NT2/D1 (cell line): Measurements from ENCODE around the gene BCL3.

Experiments
- DNase-seq: peaks from one replicate; pipeline ENCODE4 v3.0.0-alpha.2; 2011; ENCODE audit warnings: low read depth, low spot score
- H3K27me3 ChIP-seq: 2 replicates; pipeline ENCODE4 v1.6.0; 2011; ENCODE audit warnings: mild to moderate bottlenecking; ENCODE audit not compliant: insufficient read length, insufficient read depth
- H3K36me3 ChIP-seq: 2 replicates; pipeline ENCODE4 v1.6.1; 2011; ENCODE audit warnings: mild to moderate bottlenecking, low read length, mixed read lengths; ENCODE audit not compliant: insufficient read depth, insufficient read length
- H3K4me1 ChIP-seq: 2 replicates; pipeline ENCODE4 v1.5.1; 2011; ENCODE audit not compliant: insufficient read depth, insufficient read length
- H3K4me3 ChIP-seq: 2 replicates; pipeline ENCODE4 v1.5.1; 2011; ENCODE audit warnings: low read depth; ENCODE audit not compliant: insufficient read length
- H3K9ac ChIP-seq: 2 replicates; pipeline ENCODE4 v1.6.0; 2011; ENCODE audit warnings: low read depth; ENCODE audit not compliant: insufficient read length
- H3K9me3 ChIP-seq: 2 replicates; pipeline ENCODE4 v1.5.1; 2011; ENCODE audit warnings: mild to moderate bottlenecking, low read length; ENCODE audit not compliant: insufficient read depth
- SUZ12 ChIP-seq: IDR thresholded peaks from 2 replicates; pipeline ENCODE4 v1.6.1; 2011; ENCODE audit not compliant: insufficient read length, insufficient read depth; ENCODE audit errors: extremely low read depth
- YY1 ChIP-seq: IDR thresholded peaks from 2 replicates; pipeline ENCODE4 v1.6.1; 2011; ENCODE audit not compliant: insufficient read length, insufficient read depth
- ZNF274 ChIP-seq: IDR thresholded peaks from 2 replicates; pipeline ENCODE4 v1.6.1; 2011; ENCODE audit warnings: mild to moderate bottlenecking, low read depth, low read length

Gene BCL3

DNA sequence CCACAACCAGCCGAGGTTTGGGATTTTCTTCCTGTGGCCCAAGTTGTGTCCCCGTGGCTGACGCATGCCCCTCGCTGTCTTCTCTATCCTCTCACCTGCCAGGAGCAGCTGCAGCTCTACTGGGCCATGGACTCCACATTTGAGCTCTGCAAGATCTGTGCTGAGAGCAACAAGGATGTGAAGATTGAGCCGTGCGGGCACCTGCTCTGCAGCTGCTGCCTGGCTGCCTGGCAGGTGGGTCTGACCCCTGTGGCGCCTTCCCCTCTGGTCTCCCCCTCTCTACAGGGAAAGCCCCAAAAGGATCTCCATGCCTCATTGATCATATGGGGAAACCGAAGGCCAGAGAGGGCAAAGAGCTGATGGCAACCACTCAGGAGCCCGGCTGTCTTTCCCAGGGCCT lies 43.8 kb downstream of the BCL3 start:
- DNase-seq, result no peak
- Histone ChIP-seq H3K36me3 (no peaks in the 10 kb centered on the region), H3K9ac (no peak overlapping the region), H3K4me1 (no peaks in the 10 kb centered on the region), H3K4me3 (no peak overlapping the region), H3K27me3 (no peaks in the 10 kb centered on the region), H3K9me3 (no peaks in the 10 kb centered on the region)
- no peak for TF ChIP-seq YY1
- TF ChIP-seq ZNF274, result no peak
- no peak for TF ChIP-seq SUZ12

DNA sequence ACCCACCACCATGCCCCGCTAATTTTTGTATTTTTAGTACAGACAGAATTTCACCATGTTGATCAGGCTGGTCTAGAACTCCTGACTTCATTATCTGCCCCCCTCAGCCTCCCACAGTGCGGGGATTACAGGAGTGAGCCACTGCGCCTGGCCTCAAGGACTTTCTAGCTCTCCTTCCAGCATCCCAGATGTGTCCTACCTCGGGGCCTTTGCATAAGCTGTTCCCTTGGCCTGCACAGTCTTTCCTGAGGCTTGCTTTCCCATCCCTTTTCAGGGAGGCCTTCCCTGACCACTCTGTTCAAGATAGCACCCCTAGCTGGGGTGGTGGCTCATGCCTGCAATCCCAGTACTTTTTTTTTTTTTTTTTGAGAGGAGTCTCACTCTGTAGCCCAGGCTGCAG lies 46.1 kb downstream of the BCL3 start:
- no peaks in the 10 kb centered on the region for H3K9me3 ChIP-seq
- no peak overlapping the region for H3K4me3 ChIP-seq
- no peaks in the 10 kb centered on the region for H3K36me3 ChIP-seq

DNA sequence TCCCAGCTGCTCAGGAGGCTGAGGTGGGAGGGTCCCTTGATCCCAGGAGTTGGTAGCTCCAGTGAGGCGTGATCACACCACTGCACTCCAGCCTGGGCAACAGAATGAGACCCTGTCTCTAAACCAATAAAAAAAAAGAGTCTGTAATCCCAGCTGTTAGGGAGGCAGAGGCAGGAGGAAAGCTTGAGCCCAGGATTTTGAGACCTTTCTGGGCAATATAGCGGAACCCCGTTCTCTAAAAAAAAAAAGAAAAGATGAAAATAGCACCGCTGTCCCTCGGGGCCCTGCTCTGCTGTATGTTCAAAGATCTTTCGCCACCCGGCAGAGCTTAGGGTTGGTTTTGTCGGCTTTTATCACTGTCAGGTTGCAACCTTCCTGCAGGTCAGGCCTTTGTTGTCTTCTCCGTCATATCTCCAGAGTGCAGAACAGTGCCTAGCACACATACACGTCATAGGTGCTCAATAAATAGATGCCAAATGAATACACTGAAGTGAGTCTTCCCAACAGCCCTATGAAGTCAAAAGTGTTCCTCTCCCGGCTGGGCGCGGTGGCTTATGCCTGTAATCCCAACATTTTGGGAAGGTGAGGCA lies 47.0 kb downstream of the BCL3 start:
- no peak overlapping the region for H3K4me3 ChIP-seq
- H3K9ac ChIP-seq, result no peak overlapping the region
- DNase-seq, result no peak
- H3K9me3 ChIP-seq, result no peaks in the 10 kb centered on the region
- no peaks in the 10 kb centered on the region for H3K27me3 ChIP-seq
- no peaks in the 10 kb centered on the region for H3K36me3 ChIP-seq
- H3K4me1 ChIP-seq, result no peaks in the 10 kb centered on the region
- no peak for TF ChIP-seq SUZ12

More for the DNA sequence above, 46.1 kb downstream of the BCL3 start:
- TF ChIP-seq YY1 (no peak), ZNF274 (no peak), SUZ12 (no peak)
- DNase-seq, result no peak
- H3K4me1 ChIP-seq, result no peaks in the 10 kb centered on the region
- no peaks in the 10 kb centered on the region for H3K27me3 ChIP-seq
- no peak overlapping the region for H3K9ac ChIP-seq

DNA sequence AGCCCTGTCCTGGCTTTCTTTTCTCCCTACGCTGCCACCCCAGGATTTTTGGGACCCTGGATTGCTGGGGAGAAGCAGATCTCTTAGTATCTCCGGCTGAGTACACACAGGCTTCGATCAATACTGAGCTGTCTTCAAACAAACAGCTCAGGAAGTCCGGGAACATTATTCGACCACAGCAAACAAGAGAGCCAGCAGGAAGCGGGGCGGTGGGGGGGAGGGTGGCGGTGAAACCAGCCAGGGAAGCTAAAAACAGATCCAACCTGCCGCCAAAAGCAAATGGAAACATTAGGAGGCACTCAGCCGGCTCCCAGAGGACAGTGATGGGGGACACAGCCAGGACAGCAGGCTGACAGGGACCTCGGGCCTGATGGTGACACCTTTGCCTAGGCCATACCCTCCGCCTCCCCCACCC lies 48.2 kb downstream of the BCL3 start:
- no peak for DNase-seq
- Histone ChIP-seq H3K36me3 (no peaks in the 10 kb centered on the region), H3K9ac (no peak overlapping the region), H3K4me3 (no peak overlapping the region), H3K9me3 (no peaks in the 10 kb centered on the region), H3K27me3 (no peaks in the 10 kb centered on the region), H3K4me1 (no peaks in the 10 kb centered on the region)
- TF ChIP-seq YY1, result no peak
- TF ChIP-seq SUZ12, result no peak
- no peak for TF ChIP-seq ZNF274

DNA sequence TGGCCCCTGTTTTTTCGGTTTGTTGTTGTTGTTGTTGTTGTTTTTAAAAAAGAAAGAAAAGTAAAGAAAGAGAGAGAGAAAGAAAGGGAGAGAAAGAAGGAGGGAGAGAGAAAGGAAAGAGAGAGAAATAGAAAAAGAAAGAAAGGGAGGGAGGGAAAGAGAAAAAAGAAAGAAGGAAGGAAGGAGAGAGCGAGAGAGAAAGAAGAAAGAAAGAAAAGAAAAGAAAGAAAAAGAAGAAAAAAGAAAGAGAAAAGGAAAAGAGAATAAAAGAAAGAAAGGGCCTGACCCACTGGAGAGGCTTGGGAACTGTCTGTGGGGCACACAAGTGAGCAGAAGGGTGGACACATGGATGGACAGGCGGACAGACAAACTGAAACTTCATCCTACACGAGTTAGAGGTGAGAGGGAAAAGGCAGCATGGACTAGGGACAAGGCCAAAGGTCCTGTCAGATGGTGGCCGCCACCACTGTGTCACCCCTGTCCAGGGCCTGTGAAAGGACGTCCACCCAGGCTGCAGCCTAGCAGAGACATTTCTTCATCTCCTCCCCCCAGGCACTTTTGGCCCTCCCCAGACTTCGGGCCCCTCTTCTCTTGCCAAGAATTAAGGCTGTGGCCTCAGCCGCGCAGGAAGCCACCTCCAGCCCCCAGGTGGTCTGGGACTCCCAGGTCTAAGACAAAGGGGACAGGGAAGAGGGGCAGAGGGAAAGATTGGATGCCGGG lies 51.3 kb downstream of the BCL3 start:
- peak overlapping the region; percentile 50 for H3K9ac ChIP-seq

DNA sequence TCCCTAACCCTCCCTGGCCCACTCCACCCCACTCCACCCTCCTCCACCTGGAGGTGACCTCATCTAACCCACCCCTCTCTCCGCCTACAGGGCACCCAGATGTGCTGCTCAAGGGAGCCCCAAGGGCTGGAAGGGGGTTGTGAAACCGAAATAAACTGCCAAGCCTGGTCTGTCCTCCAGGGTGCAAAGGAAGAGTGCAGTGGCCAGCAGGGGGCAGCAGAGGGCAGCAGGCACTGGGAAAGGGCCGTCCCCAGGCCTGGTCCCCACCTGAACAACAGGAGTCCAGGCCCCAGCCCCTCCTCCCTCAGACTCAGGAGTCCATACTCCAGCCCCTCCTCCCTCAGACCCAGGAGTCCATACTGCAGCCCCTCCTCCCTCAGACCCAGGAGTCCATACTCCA lies 52.0 kb downstream of the BCL3 start:
- Histone ChIP-seq H3K9me3 (no peaks in the 10 kb centered on the region), H3K27me3 (peaks cover 8% of the 10 kb centered on the region), H3K36me3 (no peaks in the 10 kb centered on the region), H3K4me1 (no peaks in the 10 kb centered on the region), H3K4me3 (no peak overlapping the region), H3K9ac (peak overlapping the region; percentile 50)
- no peak for TF ChIP-seq ZNF274
- no peak for TF ChIP-seq SUZ12
- no peak for TF ChIP-seq YY1
- DNase-seq, result peak; percentile 75

More for the DNA sequence above, 51.3 kb downstream of the BCL3 start:
- no peak for TF ChIP-seq ZNF274
- no peak for TF ChIP-seq YY1
- TF ChIP-seq SUZ12, result no peak
- Histone ChIP-seq H3K27me3 (peaks cover 8% of the 10 kb centered on the region), H3K4me3 (no peak overlapping the region), H3K4me1 (no peaks in the 10 kb centered on the region), H3K36me3 (no peaks in the 10 kb centered on the region), H3K9me3 (no peaks in the 10 kb centered on the region)
- no peak for DNase-seq

DNA sequence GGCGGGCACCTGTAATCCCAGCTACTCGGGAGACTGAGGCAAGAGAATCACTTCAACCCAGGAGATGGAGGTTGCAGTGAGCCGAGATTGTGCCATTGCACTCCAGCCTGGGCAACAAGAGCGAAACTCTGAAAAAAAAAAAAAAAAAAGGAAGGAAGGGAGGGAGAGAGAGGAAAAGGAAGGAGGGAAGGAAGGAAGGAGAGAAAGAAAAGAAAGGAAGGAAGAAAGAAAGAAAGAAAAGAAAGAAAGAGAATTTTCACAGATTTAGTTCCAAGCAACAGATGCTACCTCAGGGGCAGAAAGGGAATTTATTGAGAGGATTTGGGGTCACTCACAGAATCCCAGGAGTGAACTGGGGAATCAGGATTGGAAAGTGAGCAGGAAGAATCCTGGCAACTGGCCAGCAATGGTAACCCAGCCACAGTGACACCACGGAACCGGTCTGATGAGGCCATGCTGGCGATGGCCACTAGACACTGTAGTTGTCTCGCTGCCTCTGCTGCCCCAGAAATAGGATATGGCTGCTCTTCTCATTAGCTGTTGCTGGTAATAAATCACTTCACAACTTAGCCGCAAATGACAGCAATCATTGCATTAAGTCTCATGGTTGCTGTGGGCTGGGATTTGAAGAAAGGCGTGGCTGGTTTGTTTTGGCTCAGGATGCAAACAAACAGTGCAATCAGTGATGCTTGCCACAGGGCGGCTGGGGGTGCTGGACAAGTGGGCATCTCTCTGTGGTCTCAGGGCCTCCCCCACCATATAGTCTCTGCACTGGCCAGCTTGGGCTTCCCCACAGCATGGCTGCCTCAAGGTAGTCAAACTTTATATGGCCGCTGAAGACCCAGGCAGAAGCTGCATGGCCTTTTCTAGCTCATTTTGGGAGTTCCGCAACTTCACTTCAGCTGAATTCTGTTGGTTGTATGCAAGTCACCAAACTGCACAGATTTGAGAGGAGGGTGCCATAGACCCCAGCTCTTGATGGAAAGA lies 55.2 kb downstream of the BCL3 start:
- Histone ChIP-seq H3K27me3 (peaks cover 8% of the 10 kb centered on the region), H3K4me3 (no peak overlapping the region), H3K9ac (no peak overlapping the region), H3K36me3 (no peaks in the 10 kb centered on the region), H3K9me3 (no peaks in the 10 kb centered on the region), H3K4me1 (peaks cover 2% of the 10 kb centered on the region)
- TF ChIP-seq ZNF274 (no peak), SUZ12 (no peak), YY1 (no peak)
- DNase-seq, result no peak
